ENCODE results near the gene CHAC1.
"Not testable (repeated sequence)": the region's sequence is repeated elsewhere in the genome, so short reads cannot be mapped to it uniquely, and the experiment has no call there.

CHAC1 gene

DNA sequence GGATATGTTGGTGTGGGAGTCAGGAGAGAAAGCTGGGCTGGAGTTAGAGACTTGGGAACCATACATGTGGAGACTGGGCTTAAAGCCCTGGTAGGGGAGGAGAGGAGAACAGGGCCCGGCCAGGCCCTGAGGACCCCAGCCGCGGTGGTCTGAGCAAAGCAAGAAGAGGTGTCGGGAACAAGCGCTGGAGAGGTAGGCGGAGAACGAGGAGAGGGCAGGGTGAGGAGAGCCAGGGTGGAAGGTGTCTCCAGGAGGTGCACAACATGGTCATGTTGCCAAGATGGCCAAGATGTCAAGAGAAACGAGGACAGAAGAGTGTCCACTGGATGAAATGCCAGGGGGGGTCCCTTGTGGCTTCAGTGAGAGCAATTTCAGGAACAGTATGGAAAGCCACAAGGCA, 5.5 kb downstream of the CHAC1 start:
- DNase-seq = no peak

DNA sequence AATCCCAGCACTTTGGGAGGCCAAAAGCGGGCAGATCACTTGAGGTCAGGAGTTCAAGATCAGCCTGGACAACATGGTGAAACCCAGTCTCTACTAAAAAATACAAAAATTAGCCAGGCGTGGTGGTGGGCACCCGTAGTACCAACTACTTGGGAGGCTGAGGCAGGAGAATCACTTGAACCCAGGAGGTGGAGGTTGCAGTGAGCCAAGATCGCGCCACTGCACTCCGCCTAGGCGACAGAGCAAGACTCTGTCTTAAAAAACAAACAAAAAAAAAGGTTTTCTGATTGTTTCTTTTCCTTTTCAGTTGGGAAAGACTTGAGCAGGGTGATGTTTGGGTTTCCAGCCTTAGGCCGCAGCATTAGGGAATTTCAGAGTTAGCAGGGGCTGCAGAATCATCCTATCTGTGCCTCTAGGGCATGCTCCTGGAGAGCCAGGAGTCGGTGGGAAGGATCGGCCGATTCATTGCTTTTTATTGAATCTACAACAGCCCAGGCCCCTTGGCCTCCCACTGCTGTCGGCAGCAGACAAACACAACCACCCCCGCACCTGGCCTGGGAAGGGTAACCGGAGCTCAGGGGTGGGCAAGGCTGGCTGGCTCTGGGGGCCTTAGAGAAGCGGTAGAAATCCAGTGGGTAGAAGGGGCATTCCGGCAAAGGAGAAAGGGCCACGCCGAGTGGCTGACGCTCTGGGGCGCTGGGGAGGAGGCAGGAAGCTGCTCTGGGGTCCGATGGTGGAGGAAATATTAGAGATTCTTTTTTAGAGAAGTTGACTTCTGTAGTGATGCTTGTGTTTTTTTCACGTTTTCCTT, 6.3 kb downstream of the CHAC1 start:
- no peak for DNase-seq

DNA sequence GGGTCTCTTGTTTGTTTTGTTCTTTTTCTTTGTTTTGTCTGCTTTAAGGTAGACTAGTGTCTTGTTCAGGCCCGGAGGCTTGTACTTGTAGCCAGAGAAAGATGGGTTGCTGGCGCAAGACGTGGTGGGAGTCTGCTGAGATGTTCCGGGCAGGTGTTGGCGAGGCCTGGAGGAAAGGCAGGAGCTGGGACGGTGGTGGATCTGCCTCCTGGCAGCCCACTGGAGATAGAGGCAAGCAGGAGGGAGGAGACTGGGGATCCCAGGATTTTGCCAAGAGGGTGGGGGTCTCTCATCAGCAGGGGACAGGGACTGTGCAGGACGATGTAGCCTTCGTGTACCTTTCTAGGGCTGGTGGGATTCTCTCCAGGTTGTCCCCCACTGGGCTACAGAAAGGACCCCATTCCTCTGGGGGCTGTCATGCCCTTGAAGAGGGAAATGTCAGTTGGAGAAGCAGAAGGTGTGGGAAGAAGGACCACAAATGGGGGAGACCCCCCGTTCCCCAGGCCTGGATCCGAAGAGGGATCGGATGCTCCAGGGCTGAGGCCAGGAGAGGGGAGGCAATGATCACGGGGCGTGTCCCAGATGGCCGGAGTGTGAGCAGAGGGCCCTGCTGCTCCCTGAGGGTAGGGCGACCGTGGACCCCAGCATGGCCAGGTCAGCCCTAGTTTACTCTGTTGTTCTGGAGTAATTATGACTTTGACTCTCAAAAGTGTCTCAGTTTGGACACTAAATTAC, 7.0 kb downstream of the CHAC1 start:
- DNase-seq = no peak

DNA sequence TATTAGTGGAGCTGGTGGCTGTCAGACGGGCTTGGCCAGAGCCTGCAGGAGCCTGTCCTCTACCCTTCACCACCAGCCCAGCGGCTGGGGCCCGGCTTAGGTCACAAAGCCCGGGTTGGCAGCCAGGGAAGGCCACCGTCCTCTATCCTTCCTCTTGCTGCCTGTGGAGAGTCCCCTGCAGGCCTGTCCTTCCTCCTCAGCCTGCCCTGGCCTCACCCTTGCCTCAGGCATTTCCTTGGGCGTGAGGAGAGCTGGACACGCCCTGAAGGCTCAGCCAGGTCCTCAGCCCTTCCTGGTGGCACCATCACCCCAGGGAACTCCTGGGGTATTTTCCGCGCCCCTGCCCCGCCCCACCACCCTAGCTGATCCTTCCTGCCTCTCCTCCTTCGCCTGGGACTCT, 7.7 kb downstream of the CHAC1 start:
- DNase-seq = no peak

DNA sequence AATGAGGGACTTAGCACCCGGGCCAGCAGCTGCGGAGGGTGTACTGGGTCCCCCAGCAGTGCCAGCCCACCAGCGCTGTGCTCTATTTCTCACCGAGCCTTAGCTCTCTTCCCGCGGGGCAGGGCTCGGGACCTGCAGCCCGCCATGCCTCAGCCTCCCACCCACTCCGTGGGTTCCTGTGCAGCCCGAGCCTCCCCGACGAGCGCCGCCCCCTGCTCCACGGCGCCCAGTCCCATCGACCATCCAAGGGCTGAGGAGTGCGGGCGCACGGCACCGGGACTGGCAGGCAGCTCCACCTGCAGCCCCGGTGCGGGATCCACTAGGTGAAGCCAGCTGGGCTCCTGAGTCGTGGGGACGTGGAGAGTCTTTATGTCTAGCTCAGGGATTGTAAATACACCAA, 8.5 kb downstream of the CHAC1 start:
- DNase-seq = not testable (repeated sequence)

DNA sequence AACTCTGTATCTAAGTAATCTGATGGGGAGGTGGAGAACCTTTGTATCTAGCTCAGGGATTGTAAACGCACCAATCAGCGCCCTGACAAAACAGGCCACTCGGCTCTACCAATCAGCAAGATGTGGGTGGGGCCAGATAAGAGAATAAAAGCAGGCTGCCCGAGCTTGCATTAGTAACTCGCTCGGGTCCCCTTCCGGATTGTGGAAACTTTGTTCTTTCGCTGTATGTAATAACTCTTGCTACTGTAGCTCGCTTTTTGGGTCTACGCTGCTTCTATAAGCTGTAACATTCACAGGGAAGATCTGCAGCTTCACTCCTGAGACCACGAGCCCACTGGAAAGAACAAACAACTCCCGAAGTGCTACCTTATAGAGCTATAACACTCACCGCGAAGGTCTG, 9.0 kb downstream of the CHAC1 start:
- not testable (repeated sequence) for DNase-seq

DNA sequence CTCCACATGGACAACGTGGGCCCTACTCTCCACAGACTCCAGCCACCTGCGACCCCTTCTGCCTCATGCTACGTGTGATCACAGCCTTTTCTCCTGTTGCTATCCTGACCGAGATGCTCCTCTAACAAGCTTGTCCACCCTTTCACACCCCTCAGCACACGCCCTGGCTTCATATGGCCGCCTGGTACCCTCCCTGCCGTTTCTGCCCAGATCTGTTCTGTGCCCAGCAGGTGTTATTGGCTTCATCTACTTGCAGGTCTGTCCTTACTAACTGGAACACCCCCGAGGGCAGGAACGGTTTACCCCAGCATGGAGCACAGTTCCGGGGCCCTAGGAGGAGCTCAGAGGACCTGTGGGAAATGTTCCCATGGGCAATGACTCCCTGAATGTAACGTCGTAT, 9.9 kb downstream of the CHAC1 start:
- no peak for DNase-seq

DNA sequence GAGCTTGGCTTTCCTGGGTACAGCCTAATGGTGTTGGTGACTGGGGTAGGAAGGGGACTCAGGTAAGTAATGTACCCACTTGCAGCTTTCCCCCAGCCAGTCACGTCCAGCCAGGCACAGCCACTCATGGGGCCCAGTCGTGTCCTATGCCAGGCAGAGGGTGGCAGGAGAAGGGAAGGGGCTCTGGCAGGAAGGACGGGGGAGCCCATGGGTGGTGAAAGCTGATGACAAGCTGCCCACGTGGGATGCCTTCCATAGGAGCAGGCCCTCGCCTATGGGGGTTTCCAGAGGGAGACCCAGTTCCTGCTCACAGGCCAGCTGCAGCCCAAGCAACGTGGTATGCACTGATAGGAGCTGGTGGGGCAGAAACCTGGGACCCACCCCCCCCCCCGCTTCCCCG, 10.7 kb downstream of the CHAC1 start:
- no peak for DNase-seq

DNA sequence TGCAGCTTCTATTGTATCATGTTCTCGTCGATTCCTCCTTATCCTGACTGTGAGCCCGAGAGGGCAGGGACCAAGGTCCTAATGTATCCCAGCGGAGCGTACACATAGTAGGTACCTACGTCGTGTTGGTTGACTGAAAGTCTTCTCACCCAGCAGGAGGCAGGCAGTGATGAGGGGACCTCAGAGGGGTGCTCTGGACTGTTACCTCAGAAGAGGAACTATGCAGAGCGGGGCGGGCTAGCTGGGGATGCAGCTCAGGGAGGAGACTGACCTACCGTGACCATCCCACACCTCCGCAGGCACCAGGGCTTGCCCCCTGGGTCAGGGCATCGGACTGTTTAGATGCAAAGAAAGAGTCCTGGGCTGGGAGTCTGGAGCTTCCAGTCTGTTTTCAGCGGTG, 11.4 kb downstream of the CHAC1 start:
- DNase-seq = no peak

DNA sequence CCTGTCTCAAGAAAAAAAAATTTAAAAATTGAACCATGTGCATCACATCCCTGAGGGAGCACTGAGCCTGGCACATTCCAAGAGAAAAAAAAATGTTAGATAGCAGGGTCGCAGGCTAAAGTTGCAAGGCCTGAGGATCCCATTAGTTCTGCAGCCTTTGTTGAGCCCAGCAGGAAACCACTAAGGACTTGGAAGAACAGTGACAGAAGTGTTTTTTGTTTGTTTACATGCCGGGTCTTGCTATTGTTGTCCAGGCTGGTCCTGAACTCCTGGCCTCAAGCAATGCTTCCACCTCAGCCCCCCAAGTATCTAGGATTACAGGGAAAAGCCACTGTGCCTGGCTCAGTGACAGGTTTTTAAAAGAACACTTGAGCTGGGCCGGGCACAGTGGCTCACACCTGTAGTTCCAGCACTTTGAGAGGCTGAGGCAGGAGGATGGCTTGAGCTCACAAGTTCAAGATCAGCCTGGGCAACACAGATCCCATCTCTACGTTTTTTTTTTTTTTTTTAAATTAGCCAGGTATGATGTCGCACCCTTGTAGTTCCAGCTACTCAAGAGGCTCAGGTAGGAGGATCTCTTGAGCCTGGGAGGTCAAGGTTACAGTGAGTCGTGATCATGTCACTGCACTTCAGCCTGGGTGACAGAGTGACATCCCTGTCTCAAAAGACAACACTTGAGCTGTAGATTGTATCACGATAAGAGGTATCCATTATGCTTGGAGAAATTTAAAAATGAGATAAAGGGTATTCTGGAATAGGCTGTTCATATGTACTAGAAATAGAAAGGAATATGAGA, 15.2 kb downstream of the CHAC1 start:
- DNase-seq = no peak

DNA sequence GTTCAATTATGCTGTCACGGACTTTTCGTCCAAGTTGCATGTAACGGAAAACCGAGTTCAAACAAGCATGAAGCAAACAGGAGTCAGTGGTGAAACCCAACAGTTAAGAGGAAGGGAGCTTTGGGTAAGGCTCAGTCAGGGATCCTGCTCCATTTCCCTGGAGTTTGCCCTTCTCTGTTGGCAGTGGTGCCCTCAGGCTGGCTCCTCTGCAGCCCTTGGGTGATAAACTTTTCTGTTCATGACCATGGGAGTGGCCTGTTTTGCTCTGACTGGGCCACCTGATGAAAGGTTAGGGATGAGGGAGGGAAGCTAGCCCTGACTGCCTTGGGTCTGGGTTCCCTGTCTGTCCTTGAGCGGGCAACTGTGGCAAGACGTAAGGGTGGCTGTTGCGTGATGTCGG, 16.1 kb downstream of the CHAC1 start:
- no peak for DNase-seq

DNA sequence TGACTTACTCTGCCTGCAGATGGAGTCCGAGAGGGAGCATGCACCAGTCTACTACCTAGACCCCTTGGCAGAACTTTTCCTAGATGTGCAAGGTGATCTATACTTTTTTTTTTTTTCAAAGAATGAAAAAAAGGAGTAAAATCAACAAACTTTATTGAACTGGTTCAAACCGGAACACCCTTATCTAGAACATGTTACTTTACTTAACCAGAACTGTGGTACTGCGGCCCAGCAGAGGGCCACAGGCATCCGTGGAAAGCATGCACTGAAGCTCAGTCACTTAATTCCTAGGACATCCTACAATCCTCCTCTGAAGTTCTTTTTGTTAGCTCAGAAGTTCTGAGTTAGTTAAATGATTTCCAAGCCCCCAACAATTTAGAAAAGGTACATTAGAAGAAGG, 21.6 kb downstream of the CHAC1 start:
- DNase-seq = no peak

DNA sequence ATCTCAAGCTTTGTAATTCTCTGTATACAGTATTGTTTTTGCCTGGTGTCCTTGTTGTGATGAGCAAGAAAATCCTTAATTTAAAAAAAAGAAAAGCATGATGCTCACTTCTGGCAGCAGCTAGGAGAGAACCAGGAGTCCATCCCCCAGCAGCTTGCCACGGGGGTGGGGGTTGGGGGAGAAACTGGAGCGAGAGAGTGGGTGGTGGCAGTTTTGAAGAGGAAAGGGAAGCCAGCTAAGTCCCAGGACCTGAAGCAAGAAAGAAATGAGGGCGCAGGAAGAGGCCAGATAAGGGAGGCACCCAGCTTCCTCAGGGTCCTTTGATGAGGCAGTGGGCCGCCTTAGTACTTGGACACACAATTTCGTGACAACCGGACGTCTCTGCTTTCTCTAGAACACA, 23.5 kb downstream of the CHAC1 start:
- DNase-seq = no peak

DNA sequence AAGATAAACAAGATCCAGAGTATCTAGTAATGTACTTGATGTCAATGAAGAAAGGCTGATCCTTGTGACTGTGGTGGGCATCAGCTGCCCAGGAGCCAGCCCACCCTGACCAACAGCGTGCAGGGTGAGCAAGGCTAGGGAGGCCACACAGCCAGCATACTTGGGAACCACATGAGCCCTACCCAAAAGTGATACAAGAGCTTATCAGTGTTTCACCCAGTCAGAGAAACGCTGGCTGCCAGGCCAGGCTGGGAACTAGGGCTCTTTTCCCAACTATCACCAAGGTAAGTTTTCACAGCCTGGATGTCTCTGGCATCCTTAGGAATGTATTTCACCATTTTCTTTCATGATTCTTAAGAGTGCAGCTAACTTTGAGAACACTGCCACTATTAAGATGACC, 24.9 kb downstream of the CHAC1 start:
- DNase-seq = no peak

DNA sequence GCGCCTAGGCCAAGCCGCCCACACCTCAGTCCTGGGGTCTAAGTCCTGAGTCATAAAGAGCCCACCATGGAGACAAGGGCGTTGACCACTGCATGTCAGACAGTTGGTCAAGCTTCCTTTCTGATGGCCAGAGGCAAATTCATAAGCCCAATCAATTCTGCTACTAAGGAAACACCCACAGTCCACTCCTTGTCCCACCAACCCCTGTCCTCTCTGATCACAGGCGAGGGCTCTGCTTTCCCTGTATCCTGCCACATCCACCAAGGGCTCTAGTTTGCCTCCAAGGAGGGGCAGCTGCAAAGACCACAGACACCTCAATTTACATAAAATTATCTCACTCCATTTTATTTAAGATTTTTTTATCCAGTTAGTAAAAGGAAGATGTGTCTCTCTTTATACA, 25.3 kb downstream of the CHAC1 start:
- DNase-seq = no peak

DNA sequence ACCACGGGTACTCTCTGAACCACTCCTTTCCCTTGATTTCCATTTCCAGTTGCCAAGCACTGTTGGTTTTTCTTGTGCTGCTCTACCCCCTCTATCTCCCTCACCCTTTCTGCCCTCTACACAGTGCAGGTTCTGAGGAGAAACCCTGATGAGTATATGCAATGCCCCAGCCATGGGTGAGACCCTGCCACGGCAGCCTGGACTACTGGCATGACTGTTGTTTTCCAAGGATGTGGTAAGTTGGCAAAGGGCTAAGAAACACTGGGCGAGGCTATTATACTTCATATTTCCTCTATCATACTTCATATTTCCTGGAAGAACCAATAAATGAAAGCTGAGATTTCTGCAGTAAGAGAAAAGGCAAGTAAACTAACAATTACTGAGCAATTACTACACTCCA, 27.9 kb downstream of the CHAC1 start:
- DNase-seq = no peak

DNA sequence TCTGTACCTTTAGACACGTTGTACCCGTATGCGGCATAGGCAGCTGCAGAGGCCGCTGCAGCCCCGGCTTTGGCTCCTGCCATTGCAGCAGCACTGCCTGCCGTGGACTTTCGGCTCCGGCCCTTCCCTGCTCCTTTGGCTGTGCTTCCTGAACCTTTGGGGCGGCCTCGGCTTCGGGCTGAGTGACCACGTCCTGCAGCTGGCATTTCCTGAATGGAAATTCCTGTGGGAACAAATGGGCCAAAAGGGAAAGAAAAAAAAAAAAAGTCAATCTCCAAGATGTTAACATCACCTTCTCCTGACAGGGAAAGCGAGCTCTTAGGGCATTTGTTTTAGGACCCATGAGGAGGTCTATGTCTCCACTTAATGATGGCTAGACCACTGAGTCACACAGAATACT, 29.6 kb downstream of the CHAC1 start:
- DNase-seq = no peak

DNA sequence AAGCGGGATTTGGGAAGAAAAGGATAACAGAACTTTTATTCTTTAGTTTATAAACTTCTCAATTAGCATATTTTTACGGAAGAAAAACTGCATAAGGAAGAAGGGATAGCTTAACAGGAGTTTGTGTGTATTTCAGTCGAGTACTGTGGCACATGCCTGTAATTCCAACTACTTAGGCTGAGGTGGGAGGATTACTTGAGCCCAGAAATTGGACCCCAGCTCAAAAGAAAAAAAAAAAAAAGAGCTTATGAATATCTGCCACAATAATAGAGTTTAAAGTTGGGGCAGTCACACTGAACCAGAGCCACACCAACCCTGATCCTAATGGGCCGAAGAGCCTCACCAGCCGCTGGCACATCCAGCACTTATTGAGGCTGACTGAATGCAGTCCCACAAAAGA, 31.1 kb downstream of the CHAC1 start:
- DNase-seq = no peak

DNA sequence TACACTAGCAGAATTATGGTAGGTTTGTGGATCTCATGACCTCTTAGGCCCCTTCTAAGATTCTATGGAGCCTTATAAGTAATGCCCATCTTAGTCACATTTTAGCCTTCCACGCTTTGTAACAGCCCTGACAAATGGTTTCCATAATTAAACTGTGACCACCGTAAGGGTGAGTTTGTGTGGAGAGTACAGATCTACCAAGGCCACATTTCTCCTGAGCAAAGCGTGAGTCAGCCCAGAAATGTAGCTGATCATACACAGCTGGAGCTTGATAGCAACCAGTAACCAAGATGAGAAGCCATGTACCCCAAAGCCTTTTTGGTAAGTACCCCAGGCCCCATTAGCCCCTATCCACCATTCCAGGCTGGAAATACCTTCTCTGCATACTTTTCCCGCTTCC, 31.7 kb downstream of the CHAC1 start:
- no peak for DNase-seq

DNA sequence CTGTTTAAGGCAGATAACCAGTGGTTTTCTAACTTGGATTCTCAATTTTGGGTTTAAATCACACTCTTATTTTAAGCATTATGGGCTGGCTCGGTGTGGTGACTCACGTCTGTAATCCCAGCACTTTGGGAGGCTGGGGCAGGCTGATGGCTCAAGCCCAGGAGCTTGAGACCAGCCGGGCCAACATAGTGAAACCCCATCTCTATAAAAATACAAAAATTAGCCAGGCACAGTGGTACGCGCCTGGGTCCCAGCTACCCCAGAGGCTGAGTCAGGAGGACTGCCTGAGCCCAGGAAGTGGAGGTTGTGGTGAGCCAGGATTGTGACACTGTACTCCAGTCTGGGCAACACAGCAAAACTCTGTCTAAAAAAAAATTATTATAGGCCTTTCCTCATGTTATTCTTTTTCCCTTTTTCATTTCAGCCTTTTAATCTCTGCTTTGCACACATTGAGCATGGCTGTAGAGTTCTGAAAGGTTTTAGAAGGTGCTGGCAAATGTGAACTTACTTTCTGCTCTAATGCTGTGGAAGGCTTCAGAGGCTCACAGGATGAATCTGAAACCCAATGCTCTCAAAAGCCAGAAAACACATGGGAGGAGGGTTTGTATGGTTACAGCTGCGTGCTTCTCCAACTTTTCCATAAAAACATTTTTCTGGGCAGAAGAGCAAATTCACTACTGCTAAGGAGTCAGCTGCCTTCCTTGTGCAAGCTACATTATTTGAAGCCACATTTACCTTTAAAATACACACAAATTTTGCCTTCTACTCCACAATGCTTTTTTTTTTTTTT, 32.5 kb downstream of the CHAC1 start:
- DNase-seq = no peak

DNA sequence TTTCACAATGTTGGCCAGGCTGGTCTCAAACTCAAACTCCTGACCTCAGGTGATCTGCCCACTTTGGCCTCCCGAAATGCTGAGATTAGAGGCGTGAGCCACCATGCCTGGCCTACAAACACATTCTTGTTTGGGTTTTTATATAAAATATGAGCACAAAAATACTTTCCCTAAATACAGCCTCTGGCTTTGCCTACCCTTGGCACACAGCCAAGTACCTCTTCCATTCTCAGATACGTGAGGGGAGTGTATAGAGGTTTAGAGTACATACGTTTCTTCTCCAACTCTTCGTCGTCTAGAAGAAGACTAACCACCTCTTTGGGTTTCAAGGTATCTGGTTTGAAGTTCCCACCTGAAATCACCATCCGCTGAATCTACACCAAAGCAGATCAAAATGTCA, 33.5 kb downstream of the CHAC1 start:
- DNase-seq = no peak

DNA sequence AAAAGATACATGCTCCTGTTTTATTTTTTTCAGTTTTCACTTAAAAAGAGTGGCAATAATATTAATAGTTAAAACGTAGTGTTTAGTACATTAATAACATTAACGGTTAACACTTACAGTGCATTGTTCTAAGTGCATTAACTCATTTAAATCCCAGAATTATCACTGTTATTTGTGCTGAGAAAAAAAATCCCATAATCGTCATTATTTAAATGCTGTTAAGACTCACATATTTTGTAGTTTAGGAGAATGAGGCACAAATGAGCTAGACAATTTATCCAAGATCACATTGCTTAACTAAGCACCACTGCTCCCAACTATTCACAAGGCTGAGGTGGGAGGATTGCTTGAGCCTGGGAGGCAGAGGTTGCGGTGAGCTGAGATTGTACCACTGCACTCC, 34.9 kb downstream of the CHAC1 start:
- DNase-seq = no peak

DNA sequence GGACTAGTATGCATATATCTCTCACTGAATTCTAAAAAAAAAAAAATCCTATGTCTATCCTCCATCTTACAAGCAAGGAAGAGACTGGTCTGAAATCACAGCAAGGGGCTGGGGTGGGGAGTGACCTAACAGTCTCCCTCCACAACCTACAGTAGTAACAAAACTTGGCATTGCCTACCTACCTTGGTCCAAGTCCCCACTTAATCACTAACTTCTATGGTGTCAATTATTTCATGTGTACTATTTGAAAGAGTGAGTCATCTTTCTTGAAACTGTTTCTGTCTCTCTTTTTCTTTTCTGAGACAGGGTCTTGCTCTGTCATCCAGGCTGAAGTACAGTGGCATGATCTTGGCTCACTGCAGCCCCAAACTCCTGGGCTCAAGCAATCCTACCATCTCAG, 36.8 kb downstream of the CHAC1 start:
- no peak for DNase-seq

Data from eye (tissue), 1 donor.